GM12878 (cell line): ENCODE data around the gene ZDHHC11. TPM values are rescaled to one million over a fixed set of nuclear protein-coding genes. Genes with fewer than 3 reads are reported as not detected.

Source experiments
- ATAC-seq: fragments of 200-7000 bp; cut with Tn5 transposase; 3 replicates; pipeline ENCODE4 v1.9.1; 2020; ENCODE audit warnings: mild to moderate bottlenecking, moderate library complexity
- BruUV-seq: library from RNA; stranded (reverse); fragments of 400-500 nt; replicated peaks from 2 replicates; lab custom pipeline; 2021; lab: Mats Ljungman, UMichigan
- CTCF ChIA-PET: fragments of 300-600 bp; sonication (Branson Sonifier 250); formaldehyde crosslinking; extraction: SDS; loops from one replicate; lab custom pipeline; 2021; ENCODE audit warnings: inconsistent platforms; lab: Yijun Ruan, JAX
- POLR2A ChIA-PET: fragments of 350-600 bp; formaldehyde crosslinking; extraction: SDS; loops from one replicate; lab custom pipeline; 2021; ENCODE audit warnings: inconsistent platforms; lab: Charles Lee
- RAD21 ChIA-PET: fragments of 300-600 bp; sonication (Branson Sonifier 250); formaldehyde crosslinking; loops from one replicate; lab custom pipeline; 2023; ENCODE audit warnings: antibody characterized with exemption; ENCODE audit not compliant: unreplicated experiment; lab: Charles Lee
- SMC1A ChIA-PET: fragments of 300-600 bp; sonication (Branson Sonifier 250); formaldehyde crosslinking; loops from one replicate; lab custom pipeline; 2023; ENCODE audit not compliant: unreplicated experiment, uncharacterized antibody; lab: Charles Lee
- DNase-seq: peaks from one replicate; pipeline ENCODE4 v3.0.0-alpha.2; 2011; ENCODE audit warnings: low read depth, low spot score
- FAIRE-seq: peaks from 3 replicates; lab custom pipeline; 2011; peaks lifted over from hg19 to GRCh38; lab: Jason Lieb, UNC
- H2AFZ ChIP-seq: 2 replicates; pipeline ENCODE4 v1.6.0; 2011; ENCODE audit warnings: low read depth, low read length, control low read depth; ENCODE audit not compliant: control insufficient read depth
- H3K27ac ChIP-seq: 2 replicates; pipeline ENCODE4 v1.5.1; 2011; ENCODE audit warnings: control low read depth; ENCODE audit not compliant: control insufficient read depth, insufficient read depth
- H3K27me3 ChIP-seq, 2 experiments: replicated peaks in 1 of 2; 2 replicates each; pipeline versions ENCODE4 v1.6.0 to v1.6.1; 2011; ENCODE audit warnings: low read length in 1 of 2; ENCODE audit not compliant: control insufficient read depth in 2 of 2, insufficient read depth in 2 of 2
- H3K36me3 ChIP-seq, 2 experiments: 2 replicates each; pipeline ENCODE4 v1.5.1; 2011; ENCODE audit warnings: low read length in 1 of 2; ENCODE audit not compliant: control insufficient read depth in 2 of 2, insufficient read depth in 2 of 2
- H3K4me1 ChIP-seq: 2 replicates; pipeline ENCODE4 v1.6.1; 2011; ENCODE audit warnings: mild to moderate bottlenecking, low read length, moderate library complexity, mixed read lengths; ENCODE audit not compliant: control insufficient read depth, insufficient read depth
- H3K4me2 ChIP-seq: 2 replicates; pipeline ENCODE4 v1.6.0; 2011; ENCODE audit warnings: control low read depth; ENCODE audit not compliant: control insufficient read depth, insufficient read depth
- H3K4me3 ChIP-seq: fragments of 200-600 bp; sonication (generic); 2 replicates; pipeline ENCODE4 v1.5.1; 2016
- H3K79me2 ChIP-seq: 2 replicates; pipeline ENCODE4 v1.6.0; 2011; ENCODE audit warnings: low read length; ENCODE audit not compliant: control insufficient read depth, insufficient read depth
- H3K9ac ChIP-seq: 2 replicates; pipeline ENCODE4 v1.8.0; 2011; ENCODE audit warnings: low read length, control low read depth, mixed read lengths; ENCODE audit not compliant: control insufficient read depth, insufficient read depth
- H3K9me3 ChIP-seq: replicated peaks from 3 replicates; pipeline ENCODE4 v1.5.1; 2011; ENCODE audit warnings: mild to moderate bottlenecking, low read length; ENCODE audit not compliant: control insufficient read depth, insufficient read depth
- H4K20me1 ChIP-seq: 2 replicates; pipeline ENCODE4 v1.6.0; 2011; ENCODE audit not compliant: control insufficient read depth, insufficient read depth
- CHD2 ChIP-seq: IDR thresholded peaks from 2 replicates; pipeline ENCODE4 v1.6.1; 2011; ENCODE audit warnings: low read depth, low read length, improper control_type of control experiment, borderline replicate concordance
- CREB1 ChIP-seq: IDR thresholded peaks from 2 replicates; pipeline ENCODE4 v1.6.1; 2012; ENCODE audit warnings: low read depth, mild to moderate bottlenecking, inconsistent platforms
- EED ChIP-seq: sonication (generic); IDR thresholded peaks from 2 replicates; pipeline ENCODE4 v1.6.1; 2016; ENCODE audit warnings: antibody characterized with exemption, low read depth
- GABPA ChIP-seq: IDR thresholded peaks from 2 replicates; pipeline ENCODE4 v1.6.1; 2014; ENCODE audit warnings: antibody characterized with exemption, low read depth, mild to moderate bottlenecking, inconsistent platforms
- IRF4 ChIP-seq: IDR thresholded peaks from 2 replicates; pipeline ENCODE4 v1.6.1; 2011; ENCODE audit warnings: low read depth, low read length
- JUNB ChIP-seq: IDR thresholded peaks from 2 replicates; pipeline ENCODE4 v1.6.1; 2016; ENCODE audit warnings: antibody characterized with exemption, mild to moderate bottlenecking
- KAT2A ChIP-seq: conservative IDR thresholded peaks from 2 replicates; pipeline ENCODE4 v1.6.1; 2011; ENCODE audit warnings: low read depth, low read length; ENCODE audit not compliant: control insufficient read depth
- KDM1A ChIP-seq: fragments of 200-600 bp; sonication (generic); IDR thresholded peaks from 2 replicates; pipeline ENCODE4 v1.6.1; 2016; ENCODE audit warnings: borderline replicate concordance
- MYC ChIP-seq: IDR thresholded peaks from 2 replicates; pipeline ENCODE4 v1.6.1; 2011; ENCODE audit warnings: mild to moderate bottlenecking, low read length, moderate library complexity, inconsistent platforms; ENCODE audit not compliant: insufficient read depth, insufficient replicate concordance, insufficient read length, severe bottlenecking
- PML ChIP-seq: IDR thresholded peaks from 2 replicates; pipeline ENCODE4 v1.6.1; 2012; ENCODE audit warnings: low read length, inconsistent platforms
- POU2F2 ChIP-seq: IDR thresholded peaks from 3 replicates; pipeline ENCODE4 v1.6.1; 2011; ENCODE audit warnings: low read depth, mild to moderate bottlenecking, low read length, borderline replicate concordance
- RBBP5 ChIP-seq: fragments of 200-600 bp; sonication (generic); conservative IDR thresholded peaks from 2 replicates; pipeline ENCODE4 v1.6.1; 2016
- RFX5 ChIP-seq: IDR thresholded peaks from 2 replicates; pipeline ENCODE4 v1.6.1; 2011; ENCODE audit warnings: low read depth, low read length, improper control_type of control experiment
- RUNX3 ChIP-seq: IDR thresholded peaks from 2 replicates; pipeline ENCODE4 v1.6.1; 2012; ENCODE audit warnings: low read length, inconsistent platforms
- SIX5 ChIP-seq: IDR thresholded peaks from 2 replicates; pipeline ENCODE4 v1.6.1; 2011; ENCODE audit warnings: mild to moderate bottlenecking, low read depth, low read length, moderate library complexity; ENCODE audit not compliant: severe bottlenecking
- SPI1 ChIP-seq: IDR thresholded peaks from 2 replicates; pipeline ENCODE4 v1.6.1; 2011; ENCODE audit warnings: low read depth, mild to moderate bottlenecking, low read length, moderate library complexity, borderline replicate concordance; ENCODE audit not compliant: insufficient read depth
- TCF12 ChIP-seq: IDR thresholded peaks from 2 replicates; pipeline ENCODE4 v1.6.1; 2011; ENCODE audit warnings: low read depth, mild to moderate bottlenecking, low read length
- TCF7 ChIP-seq: IDR thresholded peaks from 2 replicates; pipeline ENCODE4 v1.6.1; 2014; ENCODE audit warnings: antibody characterized with exemption, borderline replicate concordance
- ZNF207 ChIP-seq: fragments of 450-650 bp; IDR thresholded peaks from 2 replicates; pipeline ENCODE4 v1.6.1; 2014; ENCODE audit warnings: antibody characterized with exemption, mild to moderate bottlenecking, borderline replicate concordance
- WGBS: methylation state at CpG from one replicate; pipeline ENCODE4 v1.1.6; 2016; ENCODE audit warnings: low lambda C conversion rate; ENCODE audit not compliant: insufficient replicate concordance, insufficient coverage; ENCODE audit errors: missing lambda C conversion rate; 5-methylcytosine and 5-hydroxymethylcytosine counted together
- in situ Hi-C: fragments of 300-500 bp; cut with MboI; formaldehyde crosslinking; loops from 9 replicates; pipeline ENCODE4 v1.14.3; 2018; ENCODE audit warnings: mixed read lengths
- intact Hi-C: fragments of 100-400 bp; cut with micrococcal nuclease; formaldehyde crosslinking; loops from one replicate; pipeline ENCODE4 v1.14.2; 2022; ENCODE audit not compliant: unreplicated experiment
- polyA plus RNA-seq, 11 experiments: library from polyadenylated mRNA; depleted of rRNA in 4 of 11; unstranded in 6 of 11; stranded (reverse) in 5 of 11; fragments of >200 nt; fragmentation: Nextera tagmentation in 4 of 11; fragmentation: Illumina TruSeq in 1 of 11; extraction: Ambion mirVana in 4 of 11; extraction: Trizol in 1 of 11; gene quantifications; 1 replicate in 1 of 11; 2 replicates in 10 of 11; pipeline versions ENCODE4 v1.2.1 to v1.2.3, GENCODE V29; 2011 to 2016; ENCODE audit warnings: inconsistent platforms in 2 of 11, missing spikeins in 2 of 11, low read depth in 1 of 11
- total RNA-seq, 4 experiments: library from RNA; depleted of rRNA in 3 of 4; stranded (reverse); fragments of >200 nt in 3 of 4; fragmentation: Illumina TruSeq in 1 of 4; extraction: Trizol in 1 of 4; gene quantifications; 2 replicates each; pipeline versions ENCODE4 v1.2.1 to v1.2.3, GENCODE V29; 2013 to 2021
- TF ChIP-seq, protein P1 (sequence below): fragments of 450-650 bp; IDR thresholded peaks from 2 replicates; pipeline ENCODE4 v1.6.1; 2014; ENCODE audit warnings: mild to moderate bottlenecking
- TF ChIP-seq, protein P2 (sequence below): fragments of 450-650 bp; IDR thresholded peaks from 2 replicates; pipeline ENCODE4 v1.6.1; 2017; ENCODE audit warnings: mild to moderate bottlenecking
- TF ChIP-seq, protein P3 (sequence below): fragments of 450-650 bp; IDR thresholded peaks from 2 replicates; pipeline ENCODE4 v1.6.1; 2016; ENCODE audit warnings: mild to moderate bottlenecking

The ZDHHC11 gene
- total and polyA plus RNA-seq, 10 of the 15 experiments (the other 5 are each of a cell fraction or from before 2014, with no cell fraction given), result 0.04 to 1.4 (median 0.30) TPM

DNA sequence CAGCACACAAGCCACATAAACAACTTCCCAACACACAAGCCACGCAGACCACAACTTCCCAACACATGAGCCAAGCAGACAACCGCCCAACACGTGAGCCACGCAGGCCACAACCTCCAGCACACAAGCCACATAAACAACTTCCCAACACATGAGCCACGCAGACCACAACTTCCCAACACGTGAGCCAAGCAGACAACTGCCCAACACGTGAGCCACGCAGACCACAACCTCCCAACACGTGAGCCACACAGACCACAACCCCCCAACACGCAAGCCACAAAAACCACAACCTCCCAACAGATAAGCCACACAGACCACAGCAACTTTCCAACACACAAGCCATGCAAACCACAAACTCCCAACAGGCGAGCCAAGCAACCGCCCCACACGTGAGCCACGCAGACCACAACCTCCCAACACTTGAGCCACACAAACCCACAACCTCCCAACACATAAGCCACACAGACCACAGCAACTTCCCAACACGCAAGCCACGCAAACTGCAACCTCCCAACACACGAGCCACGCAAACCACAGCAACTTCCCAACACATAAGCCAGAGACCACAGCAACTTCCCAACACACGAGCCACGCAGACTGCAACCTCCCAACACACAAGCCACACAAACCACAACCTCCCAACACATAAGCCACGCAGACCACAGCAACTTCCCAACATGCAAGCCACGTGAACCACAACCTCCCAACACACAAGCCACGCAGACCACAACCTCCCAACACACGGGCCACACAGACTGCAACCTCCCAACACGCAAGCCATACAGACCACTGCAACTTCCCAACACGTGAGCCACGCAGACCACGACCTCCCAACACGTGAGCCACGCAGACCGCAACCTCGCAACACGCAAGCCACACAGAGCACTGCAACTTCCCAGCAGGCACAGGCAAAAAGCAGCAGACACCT lies 31.7 kb upstream of the ZDHHC11 start:
- peaks cover 4% of the 10 kb centered on the region; the same call in 1 of the 2 replicates for H3K79me2 ChIP-seq
- BruUV-seq, result no TSS peak
- ChIA-PET CTCF (no interaction called here), SMC1A (no interaction called here), POLR2A (no interaction called here), RAD21 (no interaction called here)
- DNase-seq (no peak), FAIRE-seq (no peak), ATAC-seq (no peak)
- H3K27ac ChIP-seq, result no peak overlapping the region
- H3K4me3 ChIP-seq, result no peak overlapping the region
- peaks cover 5% of the 10 kb centered on the region; the same call in 1 of the 2 replicates for H4K20me1 ChIP-seq
- intact Hi-C loops, result no loop called here
- no peaks in the 10 kb centered on the region for H3K4me1 ChIP-seq
- in situ Hi-C loops, result no loop called here
- H3K4me2 ChIP-seq, result no peak overlapping the region
- 85% methylated on average over 28 of the region's 33 CpGs for WGBS
- no peak overlapping the region for H3K9ac ChIP-seq
- H3K9me3 ChIP-seq, result no peaks in the 10 kb centered on the region; the same call in 2 of the 3 replicates
- H2AFZ ChIP-seq, result no peak overlapping the region
- H3K36me3 ChIP-seq, result peaks cover 48 to 63% of the 10 kb centered on the region in 2 experiments
- no peaks in the 10 kb centered on the region for H3K27me3 ChIP-seq
- no peak for TF ChIP-seq KDM1A
- no peak for TF ChIP-seq EED
- TF ChIP-seq, protein P1, sequence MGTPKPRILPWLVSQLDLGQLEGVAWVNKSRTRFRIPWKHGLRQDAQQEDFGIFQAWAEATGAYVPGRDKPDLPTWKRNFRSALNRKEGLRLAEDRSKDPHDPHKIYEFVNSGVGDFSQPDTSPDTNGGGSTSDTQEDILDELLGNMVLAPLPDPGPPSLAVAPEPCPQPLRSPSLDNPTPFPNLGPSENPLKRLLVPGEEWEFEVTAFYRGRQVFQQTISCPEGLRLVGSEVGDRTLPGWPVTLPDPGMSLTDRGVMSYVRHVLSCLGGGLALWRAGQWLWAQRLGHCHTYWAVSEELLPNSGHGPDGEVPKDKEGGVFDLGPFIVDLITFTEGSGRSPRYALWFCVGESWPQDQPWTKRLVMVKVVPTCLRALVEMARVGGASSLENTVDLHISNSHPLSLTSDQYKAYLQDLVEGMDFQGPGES, result no peak
- TF ChIP-seq GABPA, result no peak
- TF ChIP-seq CHD2, result no peak
- TF ChIP-seq IRF4, result no peak
- TF ChIP-seq ZNF207, result no peak
- TF ChIP-seq CREB1, result no peak
- TF ChIP-seq, protein P2, sequence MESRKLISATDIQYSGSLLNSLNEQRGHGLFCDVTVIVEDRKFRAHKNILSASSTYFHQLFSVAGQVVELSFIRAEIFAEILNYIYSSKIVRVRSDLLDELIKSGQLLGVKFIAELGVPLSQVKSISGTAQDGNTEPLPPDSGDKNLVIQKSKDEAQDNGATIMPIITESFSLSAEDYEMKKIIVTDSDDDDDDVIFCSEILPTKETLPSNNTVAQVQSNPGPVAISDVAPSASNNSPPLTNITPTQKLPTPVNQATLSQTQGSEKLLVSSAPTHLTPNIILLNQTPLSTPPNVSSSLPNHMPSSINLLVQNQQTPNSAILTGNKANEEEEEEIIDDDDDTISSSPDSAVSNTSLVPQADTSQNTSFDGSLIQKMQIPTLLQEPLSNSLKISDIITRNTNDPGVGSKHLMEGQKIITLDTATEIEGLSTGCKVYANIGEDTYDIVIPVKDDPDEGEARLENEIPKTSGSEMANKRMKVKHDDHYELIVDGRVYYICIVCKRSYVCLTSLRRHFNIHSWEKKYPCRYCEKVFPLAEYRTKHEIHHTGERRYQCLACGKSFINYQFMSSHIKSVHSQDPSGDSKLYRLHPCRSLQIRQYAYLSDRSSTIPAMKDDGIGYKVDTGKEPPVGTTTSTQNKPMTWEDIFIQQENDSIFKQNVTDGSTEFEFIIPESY, result no peak
- TF ChIP-seq, protein P3, sequence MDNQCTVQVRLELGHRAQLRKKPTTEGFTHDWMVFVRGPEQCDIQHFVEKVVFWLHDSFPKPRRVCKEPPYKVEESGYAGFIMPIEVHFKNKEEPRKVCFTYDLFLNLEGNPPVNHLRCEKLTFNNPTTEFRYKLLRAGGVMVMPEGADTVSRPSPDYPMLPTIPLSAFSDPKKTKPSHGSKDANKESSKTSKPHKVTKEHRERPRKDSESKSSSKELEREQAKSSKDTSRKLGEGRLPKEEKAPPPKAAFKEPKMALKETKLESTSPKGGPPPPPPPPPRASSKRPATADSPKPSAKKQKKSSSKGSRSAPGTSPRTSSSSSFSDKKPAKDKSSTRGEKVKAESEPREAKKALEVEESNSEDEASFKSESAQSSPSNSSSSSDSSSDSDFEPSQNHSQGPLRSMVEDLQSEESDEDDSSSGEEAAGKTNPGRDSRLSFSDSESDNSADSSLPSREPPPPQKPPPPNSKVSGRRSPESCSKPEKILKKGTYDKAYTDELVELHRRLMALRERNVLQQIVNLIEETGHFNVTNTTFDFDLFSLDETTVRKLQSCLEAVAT, result peak; percentile 78
- no peak for TF ChIP-seq TCF12
- no peak for TF ChIP-seq RBBP5
- TF ChIP-seq RFX5, result no peak
- TF ChIP-seq KAT2A, result no peak
- no peak for TF ChIP-seq JUNB
- no peak for TF ChIP-seq SIX5
- TF ChIP-seq MYC, result no peak
- no peak for TF ChIP-seq SPI1
- TF ChIP-seq PML, result no peak
- TF ChIP-seq POU2F2, result 0 out of 3 replicates have a peak, but pooled peaks have one; percentile 20
- peak; percentile 67 for TF ChIP-seq RUNX3
- TF ChIP-seq TCF7, result no peak
